HepG2 (cell line): Measurements from ENCODE around the gene ERFL. TPM values are rescaled to one million over a fixed set of nuclear protein-coding genes. Genes with fewer than 3 reads are reported as not detected.

ENCODE experiments used
- CC2D1A ChIP-seq: sonication (generic); formaldehyde crosslinking; IDR thresholded peaks from 2 replicates; pipeline ENCODE4 v1.8.1; 2023; ENCODE audit warnings: mild to moderate bottlenecking, missing genetic modification reagents
- CEBPB ChIP-seq: IDR thresholded peaks from 2 replicates; pipeline ENCODE4 v1.6.1; 2011; ENCODE audit warnings: low read depth, low read length, improper control_type of control experiment, borderline replicate concordance
- CEBPZ ChIP-seq: IDR thresholded peaks from 2 replicates; pipeline ENCODE4 v1.6.1; 2012; ENCODE audit warnings: low read length, improper control_type of control experiment
- DPF2 ChIP-seq: sonication (generic); formaldehyde crosslinking; IDR thresholded peaks from 2 replicates; pipeline ENCODE4 v1.4.0; 2020; ENCODE audit warnings: mild to moderate bottlenecking, low read depth, missing genetic modification reagents, borderline replicate concordance
- EP300 ChIP-seq, 3 experiments: sonication (generic) in 1 of 3; formaldehyde crosslinking in 1 of 3; IDR thresholded peaks; 2 replicates each; pipeline versions ENCODE4 v1.5.1 to v1.6.1; 2011 to 2020; ENCODE audit warnings: low read depth in 2 of 3, low read length in 2 of 3, borderline replicate concordance in 1 of 3, improper control_type of control experiment in 1 of 3, mild to moderate bottlenecking in 1 of 3, missing genetic modification reagents in 1 of 3, moderate library complexity in 1 of 3
- FOXJ3 ChIP-seq: sonication (generic); formaldehyde crosslinking; IDR thresholded peaks from 2 replicates; pipeline ENCODE4 v1.4.0; 2020; ENCODE audit warnings: missing genetic modification reagents, mild to moderate bottlenecking, borderline replicate concordance
- REST ChIP-seq, 2 experiments: IDR thresholded peaks; 2 replicates each; pipeline ENCODE4 v1.6.1; 2011 to 2012; ENCODE audit warnings: low read length in 2 of 2, borderline replicate concordance in 1 of 2, low read depth in 1 of 2, mild to moderate bottlenecking in 1 of 2, moderate library complexity in 1 of 2
- RFXAP ChIP-seq: sonication (generic); formaldehyde crosslinking; IDR thresholded peaks from 2 replicates; pipeline ENCODE4 v1.4.0; 2020; ENCODE audit warnings: missing genetic modification reagents, borderline replicate concordance
- SAFB2 ChIP-seq: sonication (generic); formaldehyde crosslinking; IDR thresholded peaks from 2 replicates; pipeline ENCODE4 v1.5.1; 2020; ENCODE audit warnings: missing genetic modification reagents, low read depth, mild to moderate bottlenecking, borderline replicate concordance
- TERF1 ChIP-seq: sonication (generic); formaldehyde crosslinking; IDR thresholded peaks from 2 replicates; pipeline ENCODE4 v1.8.0; 2022; ENCODE audit warnings: mild to moderate bottlenecking, missing genetic modification reagents, moderate library complexity
- ZFAT ChIP-seq: sonication (generic); formaldehyde crosslinking; conservative IDR thresholded peaks from 2 replicates; pipeline ENCODE4 v1.8.1; 2023; ENCODE audit warnings: missing genetic modification reagents, inconsistent platforms
- ZMYM4 ChIP-seq: sonication (generic); formaldehyde crosslinking; IDR thresholded peaks from 2 replicates; pipeline ENCODE4 v1.8.1; 2023; ENCODE audit warnings: mild to moderate bottlenecking, missing genetic modification reagents
- ZNF10 ChIP-seq: sonication (generic); formaldehyde crosslinking; IDR thresholded peaks from 2 replicates; pipeline ENCODE4 v1.4.0; 2020; ENCODE audit warnings: mild to moderate bottlenecking, low read depth, missing genetic modification reagents, borderline replicate concordance
- ZNF160 ChIP-seq: sonication (generic); formaldehyde crosslinking; IDR thresholded peaks from 2 replicates; pipeline ENCODE4 v1.8.0; 2022; ENCODE audit warnings: mild to moderate bottlenecking, inconsistent platforms, missing genetic modification reagents
- ZNF33A ChIP-seq: sonication (generic); formaldehyde crosslinking; IDR thresholded peaks from 2 replicates; pipeline ENCODE4 v1.5.1; 2020; ENCODE audit warnings: missing genetic modification reagents, mild to moderate bottlenecking, moderate library complexity, borderline replicate concordance
- ZNF367 ChIP-seq: sonication (generic); formaldehyde crosslinking; IDR thresholded peaks from 2 replicates; pipeline ENCODE4 v1.4.0; 2020; ENCODE audit warnings: missing genetic modification reagents, borderline replicate concordance
- polyA plus RNA-seq, 8 experiments: library from polyadenylated mRNA; depleted of rRNA in 3 of 8; stranded (reverse) in 7 of 8; unstranded in 1 of 8; fragments of >200 nt; fragmentation: Illumina TruSeq in 4 of 8; extraction: Trizol in 4 of 8; gene quantifications; 2 replicates each; pipeline versions ENCODE4 v1.2.1 to v1.2.3, GENCODE V29; 2011 to 2016; ENCODE audit warnings: low read depth in 4 of 8, missing spikeins in 1 of 8, mixed read lengths in 1 of 8; ENCODE audit not compliant: insufficient read depth in 1 of 8
- total RNA-seq, 5 experiments: library from RNA; depleted of rRNA; stranded (reverse); fragments of >200 nt; fragmentation: Illumina TruSeq; extraction: Trizol; gene quantifications; 2 replicates each; pipeline ENCODE4 v1.2.3, GENCODE V29; 2016; ENCODE audit warnings: low read depth in 1 of 5
- TF ChIP-seq, protein P1 (sequence below): sonication (generic); formaldehyde crosslinking; IDR thresholded peaks from 2 replicates; pipeline ENCODE4 v1.5.1; 2020; ENCODE audit warnings: missing genetic modification reagents, mild to moderate bottlenecking, borderline replicate concordance

The ERFL gene
- total and polyA plus RNA-seq, 2 of the 13 experiments (the other 11 are each of a cell fraction or from before 2014, with no cell fraction given): not detected

GRCh38 chr19:41904118-41904870 lies 24.0 kb downstream of the ERFL start (continued):
- no peak for TF ChIP-seq REST (IDR thresholded peaks at IDR 0.05; ENCODE audit: borderline replicate concordance in 1 of 2, low read depth in 1 of 2, low read length in 2 of 2)
- TF ChIP-seq ZNF33A (CRISPR knock-in tag): no peak
- peak; percentile 14; the same call in 1 of the 2 replicates for TF ChIP-seq CEBPB
- no peak for TF ChIP-seq TERF1 (CRISPR knock-in tag)
- no peak for TF ChIP-seq ZNF160 (CRISPR knock-in tag)
- no peak for TF ChIP-seq CC2D1A (CRISPR knock-in tag)
- no peak for TF ChIP-seq SAFB2 (CRISPR knock-in tag)
- TF ChIP-seq DPF2 (CRISPR knock-in tag): peak; percentile 68; the same call in 1 of the 2 replicates
- no peak for TF ChIP-seq FOXJ3 (CRISPR knock-in tag)
- TF ChIP-seq ZMYM4: no peak
- TF ChIP-seq ZNF10: no peak
- TF ChIP-seq ZFAT (CRISPR knock-in tag): no peak
- no peak for TF ChIP-seq RFXAP (CRISPR knock-in tag)
- no peak for TF ChIP-seq CEBPZ
- no peak for TF ChIP-seq ZNF367 (CRISPR knock-in tag)
- peak in 1 of 2 experiments; percentile 89; a peak in 2 of 4 replicates for TF ChIP-seq EP300 (IDR thresholded peaks at IDR 0.05; ENCODE audit: low read depth in 2 of 2, low read length in 2 of 2)
- peak; percentile 72; the same call in 1 of the 2 replicates for TF ChIP-seq EP300 (CRISPR knock-in tag; IDR thresholded peaks at IDR 0.05; ENCODE audit: borderline replicate concordance)
- TF ChIP-seq, protein P1, sequence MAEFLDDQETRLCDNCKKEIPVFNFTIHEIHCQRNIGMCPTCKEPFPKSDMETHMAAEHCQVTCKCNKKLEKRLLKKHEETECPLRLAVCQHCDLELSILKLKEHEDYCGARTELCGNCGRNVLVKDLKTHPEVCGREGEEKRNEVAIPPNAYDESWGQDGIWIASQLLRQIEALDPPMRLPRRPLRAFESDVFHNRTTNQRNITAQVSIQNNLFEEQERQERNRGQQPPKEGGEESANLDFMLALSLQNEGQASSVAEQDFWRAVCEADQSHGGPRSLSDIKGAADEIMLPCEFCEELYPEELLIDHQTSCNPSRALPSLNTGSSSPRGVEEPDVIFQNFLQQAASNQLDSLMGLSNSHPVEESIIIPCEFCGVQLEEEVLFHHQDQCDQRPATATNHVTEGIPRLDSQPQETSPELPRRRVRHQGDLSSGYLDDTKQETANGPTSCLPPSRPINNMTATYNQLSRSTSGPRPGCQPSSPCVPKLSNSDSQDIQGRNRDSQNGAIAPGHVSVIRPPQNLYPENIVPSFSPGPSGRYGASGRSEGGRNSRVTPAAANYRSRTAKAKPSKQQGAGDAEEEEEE (CRISPR knock-in tag): no peak
